Right lobe of liver (tissue), 6 donors: Measurements from ENCODE around the gene TMEM132D. TPM values are rescaled to one million over a fixed set of nuclear protein-coding genes. Genes with fewer than 3 reads are reported as not detected.
"Not testable (repeated sequence)": the region's sequence is repeated elsewhere in the genome, so short reads cannot be mapped to it uniquely, and the experiment has no call there.

Source experiments
- ATAC-seq, 4 donors: fragments of 200-7000 bp; cut with Tn5 transposase; one replicate each; pipeline ENCODE4 v1.9.1; 2020; ENCODE audit warnings: mild to moderate bottlenecking in 4 of 4, moderate library complexity in 4 of 4
- DNase-seq, 3 donors: peaks; one replicate each; pipeline ENCODE4 v3.0.0-alpha.2; 2020
- H3K27ac ChIP-seq, 3 donors: fragments of 200-600 bp; one replicate each; pipeline ENCODE4 v1.8.0; 2022
- H3K27me3 ChIP-seq, 2 donors: fragments of 200-600 bp; one replicate each; pipeline ENCODE4 v1.8.0; 2022
- H3K36me3 ChIP-seq, 4 donors: fragments of 200-600 bp; sonication (generic) in 1 of 4; one replicate each; pipeline versions ENCODE4 v1.5.1 to v1.8.0; 2017 to 2022; ENCODE audit warnings: control low read depth in 1 of 4
- H3K4me1 ChIP-seq, 4 donors: fragments of 200-600 bp; sonication (generic) in 1 of 4; one replicate each; pipeline versions ENCODE4 v1.5.1 to v1.8.0; 2017 to 2022; ENCODE audit warnings: control low read depth in 1 of 4
- H3K4me3 ChIP-seq, 3 donors: fragments of 200-600 bp; one replicate each; pipeline ENCODE4 v1.8.0; 2022
- H3K9me3 ChIP-seq, 4 donors: fragments of 200-600 bp; sonication (generic) in 1 of 4; one replicate each; pipeline versions ENCODE4 v1.5.1 to v1.8.0; 2017 to 2022; ENCODE audit warnings: control low read depth in 1 of 4
- CTCF ChIP-seq, 4 donors: fragments of 200-600 bp in 3 of 4; fragments of 450-650 bp in 1 of 4; IDR thresholded peaks; one replicate each; pipeline versions ENCODE4 v1.5.1 to v1.8.0; 2016 to 2022; ENCODE audit warnings: antibody characterized with exemption in 4 of 4, mild to moderate bottlenecking in 2 of 4
- POLR2A ChIP-seq: fragments of 450-650 bp; IDR thresholded peaks from one replicate; pipeline ENCODE4 v1.6.1; 2017; ENCODE audit warnings: antibody characterized with exemption, mild to moderate bottlenecking
- WGBS: methylation state at CpG from one replicate; pipeline ENCODE4 v1.1.6; 2018; ENCODE audit warnings: low coverage, low lambda C conversion rate; ENCODE audit not compliant: insufficient coverage; ENCODE audit errors: missing lambda C conversion rate; 5-methylcytosine and 5-hydroxymethylcytosine counted together
- intact Hi-C, 2 donors: fragments of 100-400 bp; cut with DNase I; formaldehyde crosslinking; loops; one replicate each; pipeline versions ENCODE4 v1.11.2 to v1.14.1; 2022
- total RNA-seq, 6 experiments: library from RNA; depleted of rRNA in 2 of 6; stranded (reverse); fragments of >200 nt in 2 of 6; fragmentation: NEBNext Ultra II Directional in 3 of 6; extraction: Animal tissue kit (Norgen Biotek cat#: 25700) in 3 of 6; gene quantifications; one replicate each; pipeline versions ENCODE4 v1.1.0 to v1.2.4, GENCODE V29; 2016 to 2023
- donor health status: DM: no; HTN: yes; CAD: no.
- donor health status: DM: no; HTN: no; CAD: no.
- donor health status: DM: no; HTN: no; CAD: no.
- donor health status: DM: no; HTN: yes; CAD: no.
- donor health status: DM: no; HTN: yes; CAD: no.

TMEM132D gene
- total RNA-seq, 6 experiments from 2014 or later = 0.10 to 0.35 (median 0.33) TPM; not detected in 3

GRCh38 chr12:129540249-129540648 lies 363.6 kb downstream of the TMEM132D start:
- intact Hi-C loops = no loop called here
- H3K36me3 ChIP-seq = no peaks in the 10 kb centered on the region
- ATAC-seq (no peak), DNase-seq (no peak)
- no peaks in the 10 kb centered on the region for H3K9me3 ChIP-seq
- no peaks in the 10 kb centered on the region for H3K27me3 ChIP-seq
- H3K27ac ChIP-seq = no peak overlapping the region
- H3K4me3 ChIP-seq = no peak overlapping the region
- no peaks in the 10 kb centered on the region for H3K4me1 ChIP-seq
- 25% methylated on average over 3 of the region's 3 CpGs for WGBS
- no peak for TF ChIP-seq POLR2A
- no peak for TF ChIP-seq CTCF (IDR thresholded peaks at IDR 0.05)

GRCh38 chr12:129538724-129539335 lies 365.0 kb downstream of the TMEM132D start:
- H3K9me3 ChIP-seq, H3K36me3 ChIP-seq, DNase-seq, H3K4me1 ChIP-seq, ATAC-seq, intact Hi-C loops, H3K27ac ChIP-seq, H3K27me3 ChIP-seq, H3K4me3 ChIP-seq: not testable (repeated sequence)
- 78% methylated on average over 15 of the region's 15 CpGs for whole genome bisulfite sequencing

GRCh38 chr12:129538137-129538536 lies 365.7 kb downstream of the TMEM132D start:
- intact Hi-C loops = no loop called here
- Histone ChIP-seq H3K27ac (no peak overlapping the region), H3K36me3 (no peaks in the 10 kb centered on the region), H3K27me3 (no peaks in the 10 kb centered on the region), H3K4me3 (no peak overlapping the region), H3K4me1 (no peaks in the 10 kb centered on the region), H3K9me3 (no peaks in the 10 kb centered on the region)
- 44% methylated on average over 3 of the region's 3 CpGs for WGBS
- TF ChIP-seq POLR2A (no peak), CTCF (IDR thresholded peaks at IDR 0.05) (no peak)
- ATAC-seq = no peak
- no peak for DNase-seq

GRCh38 chr12:129534966-129535750 lies 368.7 kb downstream of the TMEM132D start:
- H3K4me1 ChIP-seq = no peaks in the 10 kb centered on the region
- ATAC-seq = peak in 1 of 4 donors; percentile 19
- H3K36me3 ChIP-seq = no peaks in the 10 kb centered on the region
- intact Hi-C loops = no loop called here
- no peaks in the 10 kb centered on the region for H3K9me3 ChIP-seq
- WGBS = 56% methylated on average over 3 of the region's 3 CpGs
- H3K27ac ChIP-seq = no peak overlapping the region
- DNase-seq = no peak
- H3K27me3 ChIP-seq = no peaks in the 10 kb centered on the region
- no peak overlapping the region for H3K4me3 ChIP-seq
- TF ChIP-seq CTCF (IDR thresholded peaks at IDR 0.05) (no peak), POLR2A (no peak)
